K562 (cell line): ENCODE measurements around the gene LY6G6D. TPM values are rescaled to one million over a fixed set of nuclear protein-coding genes. Genes with fewer than 3 reads are reported as not detected.

ENCODE experiments used
- ATF7 ChIP-seq: fragments of 450-650 bp; IDR thresholded peaks from 2 replicates; pipeline ENCODE4 v1.7.1; 2014; ENCODE audit warnings: mild to moderate bottlenecking, moderate library complexity
- CSDE1 ChIP-seq, 2 experiments: fragments of 450-650 bp; IDR thresholded peaks; 2 replicates each; pipeline ENCODE4 v1.6.1; 2016; ENCODE audit warnings: mild to moderate bottlenecking in 1 of 2
- CTCF ChIP-seq, 3 experiments: IDR thresholded peaks in 2 of 3; conservative IDR thresholded peaks in 1 of 3; 2 replicates each; pipeline ENCODE4 v1.5.1; 2011 to 2012; ENCODE audit warnings: low read length in 3 of 3, mild to moderate bottlenecking in 3 of 3, control low read depth in 2 of 3, improper control_type of control experiment in 1 of 3, inconsistent platforms in 1 of 3, low read depth in 1 of 3, mixed read lengths in 1 of 3, moderate library complexity in 1 of 3; ENCODE audit not compliant: insufficient read depth in 2 of 3
- FOXK1 ChIP-seq: sonication (generic); formaldehyde crosslinking; IDR thresholded peaks from 2 replicates; pipeline ENCODE4 v1.8.0; 2022; ENCODE audit warnings: missing genetic modification reagents, mild to moderate bottlenecking, borderline replicate concordance
- GATAD2B ChIP-seq: fragments of 450-650 bp; IDR thresholded peaks from 2 replicates; pipeline ENCODE4 v1.6.1; 2017; ENCODE audit warnings: mild to moderate bottlenecking, borderline replicate concordance
- HNRNPLL ChIP-seq: fragments of 200-400 bp; formaldehyde crosslinking; IDR thresholded peaks from 2 replicates; pipeline ENCODE4 v1.6.1; 2017; ENCODE audit warnings: low read length, low read depth, mild to moderate bottlenecking; ENCODE audit not compliant: poor library complexity, severe bottlenecking
- NR2C2 ChIP-seq, 2 experiments: fragments of 200-800 bp in 1 of 2; sonication (Bioruptor generic) in 1 of 2; sonication (generic) in 1 of 2; formaldehyde crosslinking in 1 of 2; IDR thresholded peaks; 2 replicates each; pipeline versions ENCODE4 v1.6.1 to v1.8.0; 2016 to 2022; ENCODE audit warnings: mild to moderate bottlenecking in 1 of 2, missing compliant biosample characterization in 1 of 2, missing genetic modification characterization in 1 of 2, missing genetic modification reagents in 1 of 2
- PHB2 ChIP-seq: fragments of 450-650 bp; IDR thresholded peaks from 2 replicates; pipeline ENCODE4 v1.6.1; 2017; ENCODE audit warnings: low read depth
- REST ChIP-seq, 2 experiments: fragments of 450-650 bp; formaldehyde crosslinking in 1 of 2; IDR thresholded peaks; 2 replicates each; pipeline versions ENCODE4 v1.4.0 to v1.6.1; 2014 to 2020; ENCODE audit warnings: mild to moderate bottlenecking in 2 of 2, borderline replicate concordance in 1 of 2, low read depth in 1 of 2
- SMAD2 ChIP-seq: fragments of 150-350 bp; IDR thresholded peaks from 2 replicates; pipeline ENCODE4 v1.6.1; 2014; ENCODE audit warnings: low read depth, mild to moderate bottlenecking, low read length
- SMAD3 ChIP-seq: fragments of 450-650 bp; formaldehyde crosslinking; conservative IDR thresholded peaks from 2 replicates; pipeline ENCODE4 v1.4.0; 2020; ENCODE audit warnings: mild to moderate bottlenecking
- VEZF1 ChIP-seq: fragments of 200-800 bp; sonication (Bioruptor generic); IDR thresholded peaks from 2 replicates; pipeline ENCODE4 v1.6.1; 2017; ENCODE audit warnings: missing genetic modification characterization, missing compliant biosample characterization
- ZFP30 ChIP-seq: fragments of 250-450 bp; sonication (Bioruptor Pico); IDR thresholded peaks from 2 replicates; pipeline ENCODE4 v1.8.0; 2022; ENCODE audit warnings: moderate library complexity, mild to moderate bottlenecking, inconsistent platforms, borderline replicate concordance
- ZNF140 ChIP-seq: fragments of 250-450 bp; sonication (Bioruptor Pico); IDR thresholded peaks from 2 replicates; pipeline ENCODE4 v1.8.0; 2021; ENCODE audit warnings: moderate library complexity, mild to moderate bottlenecking, inconsistent platforms
- ZNF146 ChIP-seq: IDR thresholded peaks from one replicate; pipeline ENCODE4 v1.6.1; 2018; ENCODE audit warnings: missing compliant biosample characterization; ENCODE audit not compliant: unreplicated experiment
- polyA plus RNA-seq, 8 experiments: library from polyadenylated mRNA; depleted of rRNA in 4 of 8; stranded (reverse) in 5 of 8; unstranded in 3 of 8; fragments of >200 nt; fragmentation: Nextera tagmentation in 2 of 8; fragmentation: Illumina TruSeq in 1 of 8; extraction: Ambion mirVana in 2 of 8; extraction: Trizol in 1 of 8; gene quantifications; 2 replicates each; pipeline versions ENCODE4 v1.2.1 to v1.2.3, GENCODE V29; 2011 to 2014; ENCODE audit warnings: inconsistent platforms in 1 of 8, missing spikeins in 1 of 8
- total RNA-seq, 7 experiments: library from RNA; depleted of rRNA in 6 of 7; stranded (reverse); fragments of >200 nt in 6 of 7; fragmentation: Illumina TruSeq in 2 of 7; extraction: Trizol in 2 of 7; gene quantifications; 2 replicates each; pipeline versions ENCODE4 v1.2.1 to v1.2.3, GENCODE V29; 2011 to 2021; ENCODE audit warnings: low replicate concordance in 1 of 7

Gene LY6G6D
- total and polyA plus RNA-seq, 9 of the 15 experiments (the other 6 are each of a cell fraction or from before 2014, with no cell fraction given): 0.30 to 0.38 TPM; not detected in 7

GRCh38 chr6:31665501-31666336 is 49.4 kb upstream of the LY6G6D start, which contains the start of gene CSNK2B (continued):
- TF ChIP-seq CTCF (IDR thresholded peaks at IDR 0.05 in 2 of 3, conservative IDR thresholded peaks at IDR 0.05 in 1 of 3; ENCODE audit: insufficient read depth in 2 of 3, low read depth in 1 of 3, low read length in 3 of 3) (peak; percentile 18 to 42 (median 33); a peak in 4 of 6 replicates), NR2C2 (CRISPR knock-in tag; IDR thresholded peaks at IDR 0.05) (peak; percentile 98), NR2C2 (tag; IDR thresholded peaks at IDR 0.05) (no peak), ATF7 (peak; percentile 79; the same call in 1 of the 2 replicates), SMAD2 (no peak), CSDE1 (IDR thresholded peaks at IDR 0.05) (no peak), VEZF1 (CRISPR knock-in tag) (no peak), SMAD3 (CRISPR knock-in tag) (0 out of 2 replicates have a peak, but pooled peaks have one; percentile 37), FOXK1 (CRISPR knock-in tag) (peak; percentile 78; the same call in 1 of the 2 replicates), PHB2 (no peak), REST (IDR thresholded peaks at IDR 0.05; ENCODE audit: borderline replicate concordance) (no peak), REST (CRISPR knock-in tag; IDR thresholded peaks at IDR 0.05; ENCODE audit: low read depth) (peak; percentile 75; the same call in 1 of the 2 replicates), ZNF140 (CRISPR knock-in tag) (no peak), ZNF146 (CRISPR knock-in tag) (no peak), ZFP30 (CRISPR knock-in tag) (no peak), HNRNPLL (peak; percentile 41), GATAD2B (no peak)
